ENCODE results near the gene PRTN3. TPM values are rescaled to one million over a fixed set of nuclear protein-coding genes. Genes with fewer than 3 reads are reported as not detected.

The PRTN3 gene
- total RNA-seq, 1 experiment from 2014 or later, result 2.7 TPM

- intact Hi-C loops (cut with micrococcal nuclease), result no loop called here
- Histone ChIP-seq H3K9me3 (ENCODE audit: control insufficient read depth in 1 of 2, insufficient read depth in 1 of 2, low read depth in 1 of 2, low read length in 2 of 2) (no peaks in the 10 kb centered on the region), H3K4me1 (ENCODE audit: control insufficient read depth in 1 of 2, insufficient read depth in 2 of 2, low read length in 2 of 2) (peaks cover 19 to 36% of the 10 kb centered on the region in 2 experiments), H3K79me2 (ENCODE audit: insufficient read depth, low read length) (no peaks in the 10 kb centered on the region), H3K27me3 (ENCODE audit: insufficient read depth, low read length) (no peaks in the 10 kb centered on the region), H3K36me3 (ENCODE audit: control insufficient read depth in 1 of 2, insufficient read depth in 2 of 2, low read length in 2 of 2) (peaks cover 5 to 15% of the 10 kb centered on the region in 2 experiments; a peak in 2 of 4 replicates), H3K27ac (ENCODE audit: low read depth, low read length) (no peak overlapping the region), H3K4me2 (ENCODE audit: low read length) (no peak overlapping the region), H3K9ac (ENCODE audit: low read length) (no peak overlapping the region), H4K20me1 (ENCODE audit: insufficient read depth) (no peaks in the 10 kb centered on the region), H3K9me2 (ENCODE audit: insufficient read depth) (no peaks in the 10 kb centered on the region), H3K4me3 (replicated peaks in 1 of 2; ENCODE audit: low read depth in 1 of 2, low read length in 2 of 2) (no peak overlapping the region), H2AFZ (ENCODE audit: low read depth, low read length, poor library complexity, severe bottlenecking) (no peak overlapping the region)
- RAD21 ChIA-PET (ENCODE audit: low non-redundant PET in 1 of 2, low total read pairs in 2 of 2, uncharacterized antibody in 2 of 2, unreplicated experiment in 2 of 2), result no interaction called here
- DNase-seq (ENCODE audit: low read depth, low spot score) (no peak), ATAC-seq (no peak)
- CTCF ChIA-PET, result no interaction called here
- POLR2A ChIA-PET, result no interaction called here
- no peak for TF ChIP-seq ZBTB33 (IDR thresholded peaks at IDR 0.05; ENCODE audit: extremely low read depth, insufficient replicate concordance, low read length)
- TF ChIP-seq CTCF (IDR thresholded peaks at IDR 0.05 in 2 of 3, conservative IDR thresholded peaks at IDR 0.05 in 1 of 3; ENCODE audit: borderline replicate concordance in 1 of 3, insufficient read depth in 1 of 3, low read depth in 2 of 3, low read length in 2 of 3), result no peak
- TF ChIP-seq ATF3 (IDR thresholded peaks at IDR 0.05), result no peak
- TF ChIP-seq ELF1 (IDR thresholded peaks at IDR 0.05; ENCODE audit: borderline replicate concordance, low read depth), result no peak
- BruUV-seq (replicated peaks), result no TSS peak
These were observed 30.2 kb downstream of the PRTN3 start for GRCh38 chr19:870963-871401.

Data from HCT116 (cell line).